Neuronal stem cell (in vitro differentiated cells): ENCODE measurements around the gene SELPLG.

Experiments used
- DNase-seq: peaks from one replicate; pipeline ENCODE4 v3.0.0-alpha.2; 2013; ENCODE audit warnings: low spot score
- H2AFZ ChIP-seq: one replicate; pipeline ENCODE4 v1.6.1; 2013; ENCODE audit warnings: mild to moderate bottlenecking, low read length, inconsistent platforms
- H2AK5ac ChIP-seq: 2 replicates; pipeline ENCODE4 v1.6.1; 2013; ENCODE audit warnings: low read depth, mild to moderate bottlenecking, inconsistent platforms, low read length, moderate library complexity, mixed read lengths
- H2BK120ac ChIP-seq: 2 replicates; pipeline ENCODE4 v1.6.1; 2013; ENCODE audit warnings: low read depth, mild to moderate bottlenecking, inconsistent platforms, low read length, moderate library complexity, mixed read lengths
- H2BK12ac ChIP-seq: one replicate; pipeline ENCODE4 v1.6.1; 2013; ENCODE audit warnings: low read length, inconsistent platforms
- H2BK15ac ChIP-seq: 2 replicates; pipeline ENCODE4 v1.6.1; 2013; ENCODE audit warnings: mild to moderate bottlenecking, low read length, inconsistent platforms, mixed read lengths
- H2BK5ac ChIP-seq: one replicate; pipeline ENCODE4 v1.6.1; 2013; ENCODE audit warnings: inconsistent platforms, mild to moderate bottlenecking, low read length, moderate library complexity
- H3K14ac ChIP-seq: one replicate; pipeline ENCODE4 v1.6.1; 2013; ENCODE audit warnings: low read length, inconsistent platforms
- H3K18ac ChIP-seq: 2 replicates; pipeline ENCODE4 v1.6.1; 2013; ENCODE audit warnings: low read length, inconsistent platforms
- H3K23ac ChIP-seq: 2 replicates; pipeline ENCODE4 v1.6.1; 2013; ENCODE audit warnings: low read depth, mild to moderate bottlenecking, mixed read lengths, low read length, inconsistent platforms; ENCODE audit not compliant: poor library complexity
- H3K27ac ChIP-seq: replicated peaks from 3 replicates; pipeline ENCODE4 v1.5.1; 2013; ENCODE audit warnings: low read length, inconsistent platforms
- H3K27me3 ChIP-seq, 3 experiments: 2 replicates each; pipeline ENCODE4 v1.6.1; 2013; ENCODE audit warnings: low read length in 3 of 3, mild to moderate bottlenecking in 2 of 3, inconsistent platforms in 1 of 3, low read depth in 1 of 3, mixed read lengths in 1 of 3, moderate library complexity in 1 of 3; ENCODE audit not compliant: control insufficient read depth in 3 of 3, insufficient read depth in 3 of 3
- H3K36me3 ChIP-seq, 2 donors: replicated peaks in 1 of 2; 2 replicates each; pipeline ENCODE4 v1.6.1; 2013; ENCODE audit warnings: low read length in 2 of 2; ENCODE audit not compliant: control insufficient read depth in 2 of 2, insufficient read depth in 2 of 2
- H3K4ac ChIP-seq: 2 replicates; pipeline ENCODE4 v1.6.1; 2013; ENCODE audit warnings: inconsistent platforms, mild to moderate bottlenecking, low read length, moderate library complexity
- H3K4me1 ChIP-seq, 2 donors: 1 replicate in 1 of 2; 2 replicates in 1 of 2; pipeline ENCODE4 v1.6.1; 2013; ENCODE audit warnings: low read length in 2 of 2, low read depth in 1 of 2; ENCODE audit not compliant: control insufficient read depth in 2 of 2, insufficient read depth in 1 of 2
- H3K4me2 ChIP-seq: one replicate; pipeline ENCODE4 v1.6.1; 2013; ENCODE audit warnings: mild to moderate bottlenecking, low read length, inconsistent platforms; ENCODE audit not compliant: insufficient read depth, poor library complexity, severe bottlenecking
- H3K4me3 ChIP-seq, 2 donors: 2 replicates each; pipeline ENCODE4 v1.5.1; 2013; ENCODE audit warnings: low read length in 2 of 2, mild to moderate bottlenecking in 2 of 2, inconsistent platforms in 1 of 2, moderate library complexity in 1 of 2
- H3K79me1 ChIP-seq: one replicate; pipeline ENCODE4 v1.6.1; 2013; ENCODE audit warnings: low read depth, mild to moderate bottlenecking, inconsistent platforms, low read length, moderate library complexity
- H3K9ac ChIP-seq: one replicate; pipeline ENCODE4 v1.6.1; 2013; ENCODE audit warnings: mild to moderate bottlenecking, low read depth, low read length, inconsistent platforms; ENCODE audit not compliant: poor library complexity
- H3K9me3 ChIP-seq, 2 donors: replicated peaks in 1 of 2; 2 replicates each; pipeline versions ENCODE3 to v1.6.1; 2013; ENCODE audit warnings: low read length in 2 of 2, mild to moderate bottlenecking in 2 of 2, inconsistent platforms in 1 of 2, low read depth in 1 of 2, mixed read lengths in 1 of 2, moderate library complexity in 1 of 2; ENCODE audit not compliant: control insufficient read depth in 2 of 2, insufficient read depth in 1 of 2
- H4K8ac ChIP-seq: one replicate; pipeline ENCODE4 v1.6.1; 2013; ENCODE audit warnings: low read depth, mild to moderate bottlenecking, inconsistent platforms, low read length, moderate library complexity
- H4K91ac ChIP-seq: one replicate; pipeline ENCODE4 v1.6.1; 2013; ENCODE audit warnings: low read length, low read depth, mild to moderate bottlenecking, inconsistent platforms; ENCODE audit not compliant: poor library complexity
- WGBS, 2 donors: extraction: QIAGEN DNeasy Blood & Tissue Kit; methylation state at CpG; one replicate each; pipeline ENCODE4 v1.1.7; 2013; ENCODE audit warnings: missing lambda C conversion rate in 2 of 2, mixed read lengths in 1 of 2; ENCODE audit not compliant: insufficient read length in 2 of 2, insufficient replicate concordance in 1 of 2; ENCODE audit errors: extremely low coverage in 2 of 2; 5-methylcytosine and 5-hydroxymethylcytosine counted together

The SELPLG gene

GRCh38 chr12:108583991-108584390 lies 49.7 kb downstream of the SELPLG start:
- no CpG with 5 or more reads among the region's 7 CpGs for WGBS, 2 donors
- Histone ChIP-seq H4K8ac (no peak overlapping the region), H3K23ac (no peak overlapping the region), H3K14ac (no peak overlapping the region), H2BK120ac (no peak overlapping the region), H3K4ac (no peak overlapping the region), H3K27ac (no peak overlapping the region), H3K9ac (no peak overlapping the region), H3K4me2 (no peak overlapping the region), H2AK5ac (no peak overlapping the region), H3K4me1 (peaks cover 6 to 7% of the 10 kb centered on the region in 2 donors), H2BK12ac (no peak overlapping the region), H3K36me3 (no peaks in the 10 kb centered on the region), H2AFZ (no peak overlapping the region), H3K9me3 (no peaks in the 10 kb centered on the region), H3K79me1 (no peaks in the 10 kb centered on the region), H2BK15ac (no peak overlapping the region), H3K27me3 (peaks cover 0 to 12% (median 0%) of the 10 kb centered on the region in 3 experiments), H3K4me3 (no peak overlapping the region), H2BK5ac (no peak overlapping the region), H4K91ac (no peak overlapping the region), H3K18ac (peak overlapping the region; percentile 53)
- DNase-seq: no peak

- Histone ChIP-seq H3K27ac (no peak overlapping the region), H3K23ac (no peak overlapping the region), H3K4me3 (no peak overlapping the region), H2AK5ac (no peak overlapping the region), H3K9me3 (peaks cover 0 to 6% of the 10 kb centered on the region in 2 donors), H3K18ac (no peak overlapping the region), H2BK12ac (no peak overlapping the region), H3K36me3 (peaks cover 0 to 2% of the 10 kb centered on the region in 2 donors), H3K4me2 (no peak overlapping the region), H2BK15ac (no peak overlapping the region), H3K79me1 (no peaks in the 10 kb centered on the region), H4K8ac (no peak overlapping the region), H3K14ac (no peak overlapping the region), H3K9ac (no peak overlapping the region), H3K4ac (peak overlapping the region; percentile 46), H4K91ac (no peak overlapping the region), H2BK5ac (no peak overlapping the region), H3K4me1 (peaks cover 0 to 1% of the 10 kb centered on the region in 2 donors), H2BK120ac (no peak overlapping the region), H3K27me3 (peaks cover 0 to 12% (median 0%) of the 10 kb centered on the region in 3 experiments), H2AFZ (no peak overlapping the region)
- no peak for DNase-seq
- no CpG with 5 or more reads among the region's 10 CpGs for WGBS, 2 donors
Observed at GRCh38 chr12:108582978-108583770, 50.5 kb downstream of the SELPLG start.

GRCh38 chr12:108582509-108582908 lies 51.2 kb downstream of the SELPLG start:
- no CpG with 5 or more reads among the region's 9 CpGs for WGBS, 2 donors
- H2BK120ac ChIP-seq: no peak overlapping the region
- H4K91ac ChIP-seq: no peak overlapping the region
- peaks cover 0 to 6% (median 0%) of the 10 kb centered on the region in 3 experiments for H3K27me3 ChIP-seq
- peaks cover 0 to 7% of the 10 kb centered on the region in 2 donors for H3K9me3 ChIP-seq
- no peak overlapping the region for H3K14ac ChIP-seq
- no peak overlapping the region for H3K23ac ChIP-seq
- H2AK5ac ChIP-seq: no peak overlapping the region
- H3K4me3 ChIP-seq: no peak overlapping the region
- H2BK15ac ChIP-seq: no peak overlapping the region
- no peak overlapping the region for H3K4me2 ChIP-seq
- H3K9ac ChIP-seq: no peak overlapping the region
- no peak overlapping the region for H3K4ac ChIP-seq
- no peak overlapping the region for H3K27ac ChIP-seq
- H2AFZ ChIP-seq: no peak overlapping the region
- no peak overlapping the region for H2BK12ac ChIP-seq
- no peak overlapping the region for H2BK5ac ChIP-seq
- H3K18ac ChIP-seq: no peak overlapping the region
- H3K79me1 ChIP-seq: no peaks in the 10 kb centered on the region
- no peak for DNase-seq
- peaks cover 0 to 1% of the 10 kb centered on the region in 2 donors for H3K4me1 ChIP-seq
- no peak overlapping the region for H4K8ac ChIP-seq
- H3K36me3 ChIP-seq: peaks cover 0 to 2% of the 10 kb centered on the region in 2 donors
